ENCODE measurements around the gene SUSD6. TPM values are rescaled to one million over a fixed set of nuclear protein-coding genes. Genes with fewer than 3 reads are reported as not detected.
A peak's percentile ranks its signal among the peaks of the same experiment; 100 is the strongest.

Gene SUSD6
- total RNA-seq, 2 donors from 2014 or later, result 24.6 to 25.1 TPM

DNA sequence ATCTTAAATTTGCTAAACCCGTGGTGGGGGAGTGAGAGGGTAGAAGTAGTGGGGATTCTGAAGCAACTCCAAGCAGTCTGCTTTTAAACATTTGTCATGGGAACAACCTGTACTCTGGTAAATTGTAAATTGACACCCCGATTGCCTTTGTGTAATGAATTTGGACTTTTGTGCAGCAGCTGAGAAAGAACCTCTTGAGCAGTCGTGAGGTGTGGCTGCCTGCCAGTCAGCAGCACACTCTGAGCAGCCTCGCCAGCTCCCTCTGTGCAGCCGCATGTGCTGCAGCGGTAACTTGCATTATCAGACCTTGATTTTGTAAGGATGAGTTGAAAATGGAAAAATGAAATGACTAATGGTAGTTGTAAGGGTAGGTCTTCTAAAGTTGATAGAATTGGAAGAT is 74.3 kb downstream of the SUSD6 start:
- DNase-seq, result peak; percentile 71 to 90 (median 82)
- WGBS, 2 donors, result 2 to 11% methylated on average over 6 of the region's 6 CpGs
- ATAC-seq, result peak; percentile 81
- TF ChIP-seq, protein P1, sequence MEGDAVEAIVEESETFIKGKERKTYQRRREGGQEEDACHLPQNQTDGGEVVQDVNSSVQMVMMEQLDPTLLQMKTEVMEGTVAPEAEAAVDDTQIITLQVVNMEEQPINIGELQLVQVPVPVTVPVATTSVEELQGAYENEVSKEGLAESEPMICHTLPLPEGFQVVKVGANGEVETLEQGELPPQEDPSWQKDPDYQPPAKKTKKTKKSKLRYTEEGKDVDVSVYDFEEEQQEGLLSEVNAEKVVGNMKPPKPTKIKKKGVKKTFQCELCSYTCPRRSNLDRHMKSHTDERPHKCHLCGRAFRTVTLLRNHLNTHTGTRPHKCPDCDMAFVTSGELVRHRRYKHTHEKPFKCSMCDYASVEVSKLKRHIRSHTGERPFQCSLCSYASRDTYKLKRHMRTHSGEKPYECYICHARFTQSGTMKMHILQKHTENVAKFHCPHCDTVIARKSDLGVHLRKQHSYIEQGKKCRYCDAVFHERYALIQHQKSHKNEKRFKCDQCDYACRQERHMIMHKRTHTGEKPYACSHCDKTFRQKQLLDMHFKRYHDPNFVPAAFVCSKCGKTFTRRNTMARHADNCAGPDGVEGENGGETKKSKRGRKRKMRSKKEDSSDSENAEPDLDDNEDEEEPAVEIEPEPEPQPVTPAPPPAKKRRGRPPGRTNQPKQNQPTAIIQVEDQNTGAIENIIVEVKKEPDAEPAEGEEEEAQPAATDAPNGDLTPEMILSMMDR (IDR thresholded peaks at IDR 0.05), result peak in 1 of 7 experiments; percentile 1
- TF ChIP-seq POLR2A (IDR thresholded peaks at IDR 0.05), result no peak
- H3K27me3 ChIP-seq, result no peaks in the 10 kb centered on the region
- intact Hi-C loops (cut with DNase I), result no loop called here
- H3K9me3 ChIP-seq, result no peaks in the 10 kb centered on the region
- no peaks in the 10 kb centered on the region for H3K36me3 ChIP-seq (replicated peaks in 1 of 2; ENCODE audit: insufficient read depth in 1 of 2, low read depth in 2 of 2)
- peaks cover 43% of the 10 kb centered on the region for H3K4me1 ChIP-seq
- no peak overlapping the region for H3K4me3 ChIP-seq
- peak overlapping the region; percentile 11 to 50 (median 24) for H3K27ac ChIP-seq

DNA sequence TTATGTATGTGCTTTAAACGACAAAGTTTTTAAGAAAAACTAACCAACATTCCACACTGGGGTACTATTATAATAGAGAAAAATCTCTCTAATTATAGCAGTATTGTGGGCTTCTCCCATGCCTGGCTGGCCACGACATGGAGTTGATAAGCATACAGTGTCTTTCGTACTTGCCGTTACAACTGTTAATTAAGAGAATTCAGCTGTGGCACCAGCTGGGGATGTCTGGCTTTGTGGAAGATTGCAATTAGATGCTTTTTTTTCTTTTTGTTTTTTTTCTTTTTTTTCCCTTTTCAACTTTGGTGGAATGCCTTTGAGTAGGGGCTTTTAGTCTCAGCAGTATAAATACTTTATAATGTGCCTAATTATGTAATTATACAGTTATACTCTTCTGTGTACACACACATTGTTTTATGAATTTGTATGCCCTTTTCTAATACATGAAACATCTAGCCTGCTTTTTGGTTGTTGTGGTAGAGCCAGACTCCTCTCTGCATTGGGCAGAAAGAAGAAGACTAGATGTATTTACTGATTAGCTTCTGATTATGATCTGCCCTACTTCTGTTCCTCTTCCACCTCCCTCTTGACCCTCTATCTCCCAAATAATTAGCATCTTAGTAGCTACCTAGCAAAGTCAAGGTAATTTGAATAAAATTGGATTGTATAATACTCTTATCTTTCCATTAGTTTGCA is 76.4 kb downstream of the SUSD6 start:
- Histone ChIP-seq H3K4me1 (peaks cover 38% of the 10 kb centered on the region), H3K36me3 (replicated peaks in 1 of 2; ENCODE audit: insufficient read depth in 1 of 2, low read depth in 2 of 2) (no peaks in the 10 kb centered on the region), H3K27me3 (no peaks in the 10 kb centered on the region), H3K4me3 (no peak overlapping the region), H3K9me3 (no peaks in the 10 kb centered on the region), H3K27ac (no peak overlapping the region)
- TF ChIP-seq, protein P1 (IDR thresholded peaks at IDR 0.05), result no peak
- intact Hi-C loops (cut with DNase I), result no loop called here
- ATAC-seq, result no peak
- 87 to 91% methylated on average over 4 of the region's 4 CpGs for WGBS, 2 donors
- no peak for DNase-seq

DNA sequence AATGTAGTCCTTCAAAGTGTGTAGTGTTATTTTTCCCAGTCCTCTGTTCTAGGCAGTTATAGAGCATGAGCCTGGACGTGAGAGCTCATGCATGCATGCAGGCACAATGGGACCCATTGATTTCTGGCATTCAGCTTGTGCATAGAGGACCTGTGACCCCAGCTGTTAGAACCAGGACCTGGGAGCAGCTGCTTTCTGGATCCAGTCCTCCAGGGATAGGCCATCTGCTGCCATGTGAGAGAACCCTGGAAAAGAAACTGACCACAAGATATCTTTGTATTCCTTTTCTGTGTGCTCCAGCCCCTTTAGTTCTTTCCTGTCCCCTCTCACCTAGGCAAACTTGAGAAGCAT is 76.9 kb downstream of the SUSD6 start:
- Histone ChIP-seq H3K9me3 (no peaks in the 10 kb centered on the region), H3K4me3 (no peak overlapping the region), H3K4me1 (peaks cover 38% of the 10 kb centered on the region), H3K27me3 (no peaks in the 10 kb centered on the region), H3K27ac (no peak overlapping the region), H3K36me3 (replicated peaks in 1 of 2; ENCODE audit: insufficient read depth in 1 of 2, low read depth in 2 of 2) (no peaks in the 10 kb centered on the region)
- intact Hi-C loops (cut with DNase I), result no loop called here
- no peak for DNase-seq
- ATAC-seq, result no peak
- TF ChIP-seq, protein P1 (IDR thresholded peaks at IDR 0.05), result no peak
- no peak for TF ChIP-seq POLR2A (IDR thresholded peaks at IDR 0.05)
- WGBS, 2 donors, result 60% methylated on average over 1 of the region's 1 CpG

DNA sequence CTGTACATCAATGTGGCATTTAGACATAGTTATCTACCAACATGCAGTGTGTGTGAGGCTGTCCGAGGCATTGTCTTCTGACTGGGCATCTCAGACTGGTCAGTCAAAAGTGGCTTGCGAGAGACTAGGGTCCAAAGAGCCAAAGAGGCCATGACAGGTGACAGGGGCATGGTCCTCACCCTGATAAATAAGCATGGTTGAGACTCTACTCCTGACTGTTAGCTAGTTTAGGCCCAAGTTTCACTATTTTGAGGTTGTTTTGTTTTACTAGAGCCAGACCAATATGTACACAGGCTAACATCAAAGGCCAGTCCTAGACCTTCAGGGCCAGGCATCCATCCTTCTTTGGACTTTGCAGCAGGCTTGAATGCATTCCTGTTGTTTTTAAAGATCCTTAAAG is 78.6 kb downstream of the SUSD6 start:
- H3K36me3 ChIP-seq (replicated peaks in 1 of 2; ENCODE audit: insufficient read depth in 1 of 2, low read depth in 2 of 2), result no peaks in the 10 kb centered on the region
- intact Hi-C loops (cut with DNase I), result no loop called here
- H3K4me1 ChIP-seq, result peaks cover 40% of the 10 kb centered on the region
- no peak for TF ChIP-seq POLR2A (IDR thresholded peaks at IDR 0.05)
- TF ChIP-seq, protein P1 (IDR thresholded peaks at IDR 0.05), result no peak
- WGBS, 2 donors, result 97 to 100% methylated on average over 2 of the region's 2 CpGs
- no peak overlapping the region for H3K4me3 ChIP-seq
- ATAC-seq, result no peak
- no peak overlapping the region for H3K27ac ChIP-seq
- H3K27me3 ChIP-seq, result no peaks in the 10 kb centered on the region
- no peaks in the 10 kb centered on the region for H3K9me3 ChIP-seq
- no peak for DNase-seq

DNA sequence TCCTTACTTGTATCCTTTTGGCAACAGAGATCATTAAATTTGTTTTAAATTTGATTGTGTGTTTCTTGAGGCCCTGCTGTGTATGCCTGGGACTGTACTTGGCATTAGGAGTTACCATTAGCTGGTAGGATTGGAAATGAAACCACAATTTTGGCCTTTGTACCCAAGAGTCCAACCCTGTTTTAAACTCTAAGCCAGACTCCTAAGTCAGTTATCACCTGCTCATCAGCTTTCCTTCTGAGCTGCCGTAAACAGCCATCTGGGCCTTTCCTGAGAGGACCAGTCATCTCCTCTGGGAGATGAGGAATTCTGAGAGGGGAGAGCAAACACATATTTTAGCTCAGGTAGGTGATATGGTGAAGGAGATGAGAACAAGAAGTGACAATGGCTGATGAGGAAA is 81.2 kb downstream of the SUSD6 start:
- Histone ChIP-seq H3K27ac (peak overlapping the region; percentile 53 to 91 (median 85)), H3K9me3 (no peaks in the 10 kb centered on the region), H3K4me1 (peaks cover 52% of the 10 kb centered on the region), H3K36me3 (replicated peaks in 1 of 2; ENCODE audit: insufficient read depth in 1 of 2, low read depth in 2 of 2) (no peaks in the 10 kb centered on the region), H3K4me3 (no peak overlapping the region), H3K27me3 (no peaks in the 10 kb centered on the region)
- TF ChIP-seq, protein P1 (IDR thresholded peaks at IDR 0.05), result no peak
- TF ChIP-seq POLR2A (IDR thresholded peaks at IDR 0.05), result no peak
- WGBS, 2 donors, result 38 to 44% methylated on average over 1 of the region's 1 CpG
- ATAC-seq (no peak), DNase-seq (no peak)
- intact Hi-C loops (cut with DNase I), result no loop called here
